PC-3 (cell line): ENCODE results near the gene CYP4B1. TPM values are rescaled to one million over a fixed set of nuclear protein-coding genes. Genes with fewer than 3 reads are reported as not detected.
"Not testable (repeated sequence)": the region's sequence is repeated elsewhere in the genome, so short reads cannot be mapped to it uniquely, and the experiment has no call there.

ENCODE experiments used
- ATAC-seq: fragments of 200-7000 bp; cut with Tn5 transposase; 2 replicates; pipeline ENCODE4 v1.9.1; 2020; ENCODE audit warnings: mild to moderate bottlenecking, moderate library complexity
- BruUV-seq: library from RNA; stranded (reverse); fragments of 400-500 nt; replicated peaks from 2 replicates; lab custom pipeline; 2021; lab: Mats Ljungman, UMichigan
- CTCF ChIA-PET: fragments of 300-600 bp; sonication (Branson Sonifier 250); formaldehyde crosslinking; loops from one replicate; lab custom pipeline; 2022; ENCODE audit warnings: antibody characterized with exemption; lab: Charles Lee
- POLR2A ChIA-PET: fragments of 300-600 bp; sonication (Branson Sonifier 250); formaldehyde crosslinking; loops from one replicate; lab custom pipeline; 2022; ENCODE audit warnings: antibody characterized with exemption; ENCODE audit not compliant: unreplicated experiment; lab: Charles Lee
- DNase-seq: peaks from one replicate; pipeline ENCODE4 v3.0.0-alpha.2; 2015
- H2AFZ ChIP-seq: fragments of 300-600 bp; sonication (generic); 2 replicates; pipeline ENCODE4 v1.6.0; 2016; ENCODE audit warnings: antibody characterized with exemption, low read length
- H3F3A ChIP-seq: fragments of 300-600 bp; sonication (generic); one replicate; pipeline ENCODE4 v1.6.0; 2017; ENCODE audit warnings: antibody characterized with exemption, low read length, control low read depth, mild to moderate bottlenecking; ENCODE audit not compliant: unreplicated experiment
- H3K27ac ChIP-seq: fragments of 300-600 bp; sonication (generic); 2 replicates; pipeline ENCODE4 v1.5.1; 2016; ENCODE audit warnings: mild to moderate bottlenecking, low read length
- H3K27me3 ChIP-seq: fragments of 300-600 bp; sonication (generic); 2 replicates; pipeline ENCODE4 v1.6.1; 2016; ENCODE audit warnings: low read length, mixed read lengths
- H3K36me3 ChIP-seq: fragments of 300-600 bp; sonication (generic); 2 replicates; pipeline ENCODE4 v1.6.1; 2016; ENCODE audit warnings: low read depth, mixed run types, low read length, mixed read lengths
- H3K4me1 ChIP-seq: fragments of 300-600 bp; sonication (generic); 2 replicates; pipeline ENCODE4 v1.5.1; 2016; ENCODE audit warnings: low read length; ENCODE audit not compliant: insufficient read depth
- H3K4me2 ChIP-seq: fragments of 300-600 bp; sonication (generic); 2 replicates; pipeline ENCODE4 v1.6.0; 2016; ENCODE audit warnings: low read length
- H3K4me3 ChIP-seq: fragments of 300-600 bp; sonication (generic); 2 replicates; pipeline ENCODE4 v1.5.1; 2016; ENCODE audit warnings: mild to moderate bottlenecking, low read length, mixed read lengths
- H3K79me2 ChIP-seq: fragments of 300-600 bp; sonication (generic); 2 replicates; pipeline ENCODE4 v1.6.1; 2017; ENCODE audit warnings: low read length, mixed read lengths
- H3K9ac ChIP-seq: fragments of 300-600 bp; sonication (generic); 2 replicates; pipeline ENCODE4 v1.6.0; 2016; ENCODE audit warnings: mild to moderate bottlenecking, low read length
- H3K9me2 ChIP-seq: fragments of 300-600 bp; sonication (generic); replicated peaks from 2 replicates; pipeline ENCODE4 v1.6.1; 2016; ENCODE audit warnings: mixed run types, low read length, mixed read lengths
- H3K9me3 ChIP-seq: fragments of 300-600 bp; sonication (generic); 2 replicates; pipeline ENCODE4 v1.6.1; 2016; ENCODE audit warnings: low read length, mixed read lengths
- H4K20me1 ChIP-seq: fragments of 300-600 bp; sonication (generic); 2 replicates; pipeline ENCODE4 v1.6.1; 2016; ENCODE audit warnings: low read length, mixed read lengths
- EZH2 ChIP-seq: fragments of 300-600 bp; sonication (generic); IDR thresholded peaks from one replicate; pipeline ENCODE4 v1.6.1; 2017; ENCODE audit warnings: antibody characterized with exemption, mild to moderate bottlenecking, low read length; ENCODE audit not compliant: unreplicated experiment
- EZH2phosphoT487 ChIP-seq: fragments of 300-600 bp; sonication (generic); IDR thresholded peaks from 2 replicates; pipeline ENCODE4 v1.6.1; 2018; ENCODE audit warnings: mild to moderate bottlenecking, antibody characterized with exemption, low read length, borderline replicate concordance
- intact Hi-C: fragments of 100-400 bp; cut with micrococcal nuclease; formaldehyde crosslinking; loops from 2 replicates; pipeline ENCODE4 v1.9.0; 2023
- total RNA-seq: library from RNA; depleted of rRNA; stranded (reverse); fragments of >200 nt; gene quantifications from 2 replicates; pipeline ENCODE4 v1.2.3, GENCODE V29; 2014
- TF ChIP-seq, protein P1 (sequence below): fragments of 300-600 bp; sonication (generic); conservative IDR thresholded peaks from 2 replicates; pipeline ENCODE4 v1.5.1; 2017; ENCODE audit warnings: antibody characterized with exemption, low read depth, mild to moderate bottlenecking, low read length

Gene CYP4B1
- total RNA-seq, 1 experiment from 2014 or later, result not detected

GRCh38 chr1:46770541-46770940 is 28.3 kb upstream of the CYP4B1 start:
- TF ChIP-seq EZH2phosphoT487, result no peak
- TF ChIP-seq EZH2, result no peak
- TF ChIP-seq, protein P1, sequence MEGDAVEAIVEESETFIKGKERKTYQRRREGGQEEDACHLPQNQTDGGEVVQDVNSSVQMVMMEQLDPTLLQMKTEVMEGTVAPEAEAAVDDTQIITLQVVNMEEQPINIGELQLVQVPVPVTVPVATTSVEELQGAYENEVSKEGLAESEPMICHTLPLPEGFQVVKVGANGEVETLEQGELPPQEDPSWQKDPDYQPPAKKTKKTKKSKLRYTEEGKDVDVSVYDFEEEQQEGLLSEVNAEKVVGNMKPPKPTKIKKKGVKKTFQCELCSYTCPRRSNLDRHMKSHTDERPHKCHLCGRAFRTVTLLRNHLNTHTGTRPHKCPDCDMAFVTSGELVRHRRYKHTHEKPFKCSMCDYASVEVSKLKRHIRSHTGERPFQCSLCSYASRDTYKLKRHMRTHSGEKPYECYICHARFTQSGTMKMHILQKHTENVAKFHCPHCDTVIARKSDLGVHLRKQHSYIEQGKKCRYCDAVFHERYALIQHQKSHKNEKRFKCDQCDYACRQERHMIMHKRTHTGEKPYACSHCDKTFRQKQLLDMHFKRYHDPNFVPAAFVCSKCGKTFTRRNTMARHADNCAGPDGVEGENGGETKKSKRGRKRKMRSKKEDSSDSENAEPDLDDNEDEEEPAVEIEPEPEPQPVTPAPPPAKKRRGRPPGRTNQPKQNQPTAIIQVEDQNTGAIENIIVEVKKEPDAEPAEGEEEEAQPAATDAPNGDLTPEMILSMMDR, result no peak
- no peak for ATAC-seq
- Histone ChIP-seq H3K4me2 (no peak overlapping the region), H4K20me1 (no peaks in the 10 kb centered on the region), H2AFZ (no peak overlapping the region), H3K79me2 (no peaks in the 10 kb centered on the region), H3K4me3 (no peak overlapping the region), H3F3A (no peaks in the 10 kb centered on the region), H3K9me2 (no peaks in the 10 kb centered on the region), H3K27me3 (no peaks in the 10 kb centered on the region), H3K4me1 (no peaks in the 10 kb centered on the region), H3K27ac (no peak overlapping the region), H3K9me3 (0 out of 2 replicates have a peak, but pooled peaks cover 10% of the 10 kb centered on the region), H3K36me3 (no peaks in the 10 kb centered on the region), H3K9ac (no peak overlapping the region)
- POLR2A ChIA-PET, result interaction anchor here (0.5 kb wide), 1 partner anchor 204 kb away, joined by 3 read pairs; no protein-coding TSS in a partner anchor
- no TSS peak for BruUV-seq
- DNase-seq, result no peak
- CTCF ChIA-PET, result no interaction called here
- intact Hi-C loops, result no loop called here

DNA sequence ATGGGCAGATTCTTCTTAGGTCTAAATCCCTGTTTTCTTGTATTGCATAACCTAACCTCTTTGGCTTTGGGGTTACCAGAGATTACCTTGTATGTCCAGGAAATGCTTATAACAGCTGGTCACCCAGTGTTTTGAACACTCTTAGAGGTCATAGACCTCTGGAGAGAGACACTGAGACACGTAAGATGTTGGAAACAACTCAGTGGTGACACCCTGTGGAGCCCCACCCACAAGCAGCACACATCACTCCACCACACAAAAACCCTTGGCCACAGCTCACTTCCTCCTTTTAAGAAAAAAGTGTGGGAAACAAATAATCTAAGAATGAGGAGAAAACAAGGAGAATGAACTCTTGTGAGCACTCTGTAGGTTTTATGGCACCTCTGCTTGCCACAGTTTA is 26.3 kb upstream of the CYP4B1 start:
- CTCF ChIA-PET, result no interaction called here
- no peak for DNase-seq

DNA sequence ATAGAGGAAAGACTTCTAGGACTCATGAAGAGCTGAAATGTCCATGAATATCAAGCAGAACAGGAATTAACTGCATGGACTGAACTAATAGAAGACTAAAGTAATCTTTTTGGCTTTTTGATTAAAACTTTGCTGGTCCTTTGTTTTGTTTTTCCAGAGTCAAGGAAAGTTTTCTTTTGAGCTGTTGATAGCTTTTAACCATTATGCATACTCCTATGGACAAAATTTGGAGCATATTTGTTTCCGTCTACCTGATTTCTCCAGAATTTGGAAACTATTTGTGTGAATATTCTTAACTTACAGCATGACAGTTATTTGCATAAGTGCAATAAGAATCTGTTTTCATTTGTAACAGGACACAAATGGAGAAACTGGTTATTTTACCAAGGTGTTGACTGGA is 24.5 kb upstream of the CYP4B1 start:
- Histone ChIP-seq H3K4me2 (no peak overlapping the region), H3K27me3 (no peaks in the 10 kb centered on the region), H3K27ac (no peak overlapping the region), H3K79me2 (no peaks in the 10 kb centered on the region), H3K36me3 (no peaks in the 10 kb centered on the region), H3K9me2 (no peaks in the 10 kb centered on the region), H3F3A (no peaks in the 10 kb centered on the region), H4K20me1 (no peaks in the 10 kb centered on the region), H3K4me1 (no peaks in the 10 kb centered on the region), H2AFZ (no peak overlapping the region), H3K9ac (no peak overlapping the region), H3K9me3 (0 out of 2 replicates have a peak, but pooled peaks cover 10% of the 10 kb centered on the region), H3K4me3 (no peak overlapping the region)
- ChIA-PET CTCF (no interaction called here), POLR2A (no interaction called here)
- ATAC-seq (no peak), DNase-seq (no peak)
- TF ChIP-seq EZH2phosphoT487 (no peak), EZH2 (no peak)
- TF ChIP-seq, protein P1, result no peak
- intact Hi-C loops, result no loop called here
- BruUV-seq, result no TSS peak

More for the DNA sequence above, 26.3 kb upstream of the CYP4B1 start:
- Histone ChIP-seq H3K9me3 (0 out of 2 replicates have a peak, but pooled peaks cover 10% of the 10 kb centered on the region), H4K20me1 (no peaks in the 10 kb centered on the region), H3K4me3 (no peak overlapping the region), H3K36me3 (no peaks in the 10 kb centered on the region), H3K79me2 (no peaks in the 10 kb centered on the region), H3F3A (no peaks in the 10 kb centered on the region), H3K4me2 (no peak overlapping the region), H3K9ac (no peak overlapping the region), H3K27ac (no peak overlapping the region), H2AFZ (no peak overlapping the region), H3K9me2 (no peaks in the 10 kb centered on the region), H3K27me3 (no peaks in the 10 kb centered on the region), H3K4me1 (no peaks in the 10 kb centered on the region)
- intact Hi-C loops, result no loop called here
- POLR2A ChIA-PET, result no interaction called here
- ATAC-seq, result no peak
- BruUV-seq, result no TSS peak
- TF ChIP-seq EZH2phosphoT487, result no peak
- TF ChIP-seq, protein P1, result 0 out of 2 replicates have a peak, but pooled peaks have one; percentile 9

- H3K36me3 ChIP-seq, H3K27ac ChIP-seq, H3K27me3 ChIP-seq, H3K9ac ChIP-seq, DNase-seq, BruUV-seq, H3K4me1 ChIP-seq, H3K9me2 ChIP-seq, H4K20me1 ChIP-seq, H2AFZ ChIP-seq, H3K4me2 ChIP-seq, POLR2A ChIA-PET, intact Hi-C loops, CTCF ChIA-PET, ATAC-seq, H3K9me3 ChIP-seq, H3K4me3 ChIP-seq, H3F3A ChIP-seq, H3K79me2 ChIP-seq: not testable (repeated sequence)
These were observed 20.4 kb upstream of the CYP4B1 start for GRCh38 chr1:46778456-46778855.
